H9 (cell line): ENCODE results near the gene NRXN2. TPM values are rescaled to one million over a fixed set of nuclear protein-coding genes. Genes with fewer than 3 reads are reported as not detected.

Experiments used
- DNase-seq: peaks from one replicate; pipeline ENCODE4 v3.0.0-alpha.2; 2017
- H2AFZ ChIP-seq: one replicate; pipeline ENCODE4 v1.6.1; 2013; ENCODE audit warnings: mild to moderate bottlenecking, low read length, control low read depth, moderate library complexity
- H2AK5ac ChIP-seq: 2 replicates; pipeline ENCODE4 v1.6.1; 2013; ENCODE audit warnings: low read length, control low read depth, mixed read lengths; ENCODE audit not compliant: insufficient read length
- H2BK120ac ChIP-seq: one replicate; pipeline ENCODE4 v1.6.1; 2013; ENCODE audit warnings: low read depth, mild to moderate bottlenecking, low read length, control low read depth, inconsistent platforms; ENCODE audit not compliant: poor library complexity, severe bottlenecking
- H2BK12ac ChIP-seq: 2 replicates; pipeline ENCODE4 v1.6.1; 2013; ENCODE audit warnings: low read length, control low read depth, mixed read lengths, low read depth; ENCODE audit not compliant: insufficient read length
- H2BK15ac ChIP-seq: 2 replicates; pipeline ENCODE4 v1.6.1; 2013; ENCODE audit warnings: low read depth, low read length, control low read depth
- H2BK20ac ChIP-seq: one replicate; pipeline ENCODE4 v1.6.1; 2013; ENCODE audit warnings: low read depth, mild to moderate bottlenecking, low read length, control low read depth, inconsistent platforms; ENCODE audit not compliant: poor library complexity, severe bottlenecking
- H2BK5ac ChIP-seq: 2 replicates; pipeline ENCODE4 v1.6.1; 2013; ENCODE audit warnings: low read length, control low read depth, mixed read lengths; ENCODE audit not compliant: insufficient read length
- H3K14ac ChIP-seq: 2 replicates; pipeline ENCODE4 v1.6.1; 2013; ENCODE audit warnings: low read length, control low read depth; ENCODE audit not compliant: insufficient read depth
- H3K18ac ChIP-seq: 2 replicates; pipeline ENCODE4 v1.6.1; 2013; ENCODE audit warnings: low read depth, mild to moderate bottlenecking, mixed read lengths, low read length, control low read depth; ENCODE audit not compliant: insufficient read length
- H3K23ac ChIP-seq: 2 replicates; pipeline ENCODE4 v1.6.1; 2013; ENCODE audit warnings: low read length, control low read depth, mixed read lengths, low read depth; ENCODE audit not compliant: insufficient read length
- H3K23me2 ChIP-seq: 2 replicates; pipeline ENCODE4 v1.6.1; 2013; ENCODE audit warnings: low read depth, mild to moderate bottlenecking, mixed read lengths, low read length, control low read depth; ENCODE audit not compliant: insufficient read length, poor library complexity, severe bottlenecking
- H3K27ac ChIP-seq: 2 replicates; pipeline ENCODE4 v1.5.1; 2013; ENCODE audit warnings: low read length, control low read depth, mixed read lengths, low read depth; ENCODE audit not compliant: insufficient read length
- H3K27me3 ChIP-seq: 2 replicates; pipeline ENCODE4 v1.6.1; 2013; ENCODE audit warnings: low read length, control low read depth, inconsistent platforms; ENCODE audit not compliant: insufficient read depth
- H3K4ac ChIP-seq: 2 replicates; pipeline ENCODE4 v1.6.1; 2013; ENCODE audit warnings: low read depth, mild to moderate bottlenecking, control low read depth, inconsistent platforms, low read length, moderate library complexity
- H3K4me1 ChIP-seq: 2 replicates; pipeline ENCODE4 v1.6.1; 2013; ENCODE audit warnings: low read length, control low read depth, inconsistent platforms; ENCODE audit not compliant: insufficient read depth
- H3K4me2 ChIP-seq: 2 replicates; pipeline ENCODE4 v1.6.1; 2013; ENCODE audit warnings: low read length, control low read depth, mixed read lengths; ENCODE audit not compliant: insufficient read length, insufficient read depth
- H3K56ac ChIP-seq: 2 replicates; pipeline ENCODE4 v1.6.1; 2013; ENCODE audit warnings: low read depth, mild to moderate bottlenecking, mixed read lengths, low read length, control low read depth; ENCODE audit not compliant: insufficient read length
- H3K79me1 ChIP-seq: 2 replicates; pipeline ENCODE4 v1.6.1; 2013; ENCODE audit warnings: low read depth, mild to moderate bottlenecking, moderate library complexity, low read length, control low read depth, inconsistent platforms; ENCODE audit not compliant: insufficient read depth, poor library complexity, severe bottlenecking
- H3K79me2 ChIP-seq: 2 replicates; pipeline ENCODE4 v1.6.1; 2013; ENCODE audit warnings: low read length, control low read depth, inconsistent platforms; ENCODE audit not compliant: insufficient read depth
- H3K9ac ChIP-seq: 2 replicates; pipeline ENCODE4 v1.6.1; 2013; ENCODE audit warnings: low read length, control low read depth, mixed read lengths; ENCODE audit not compliant: insufficient read length; ENCODE audit errors: extremely low read depth
- H3K9me3 ChIP-seq: one replicate; pipeline ENCODE4 v1.6.1; 2013; ENCODE audit warnings: low read depth, low read length, inconsistent platforms; ENCODE audit not compliant: control insufficient read depth
- H3T11ph ChIP-seq: one replicate; pipeline ENCODE4 v1.6.1; 2013; ENCODE audit warnings: mild to moderate bottlenecking, low read length, control low read depth, inconsistent platforms
- H4K20me1 ChIP-seq: one replicate; pipeline ENCODE4 v1.6.1; 2013; ENCODE audit not compliant: control insufficient read depth, insufficient read length, insufficient read depth
- H4K5ac ChIP-seq: 2 replicates; pipeline ENCODE4 v1.6.1; 2013; ENCODE audit warnings: low read depth, mild to moderate bottlenecking, mixed read lengths, low read length, control low read depth; ENCODE audit not compliant: insufficient read length
- H4K8ac ChIP-seq: replicated peaks from 2 replicates; pipeline ENCODE4 v1.6.1; 2013; ENCODE audit warnings: low read length, control low read depth, mixed read lengths, low read depth; ENCODE audit not compliant: insufficient read length
- H4K91ac ChIP-seq: 2 replicates; pipeline ENCODE4 v1.6.1; 2013; ENCODE audit warnings: low read depth, mild to moderate bottlenecking, moderate library complexity, mixed read lengths, low read length, control low read depth; ENCODE audit not compliant: insufficient read length
- H3K27ac Mint-ChIP-seq, 3 experiments: 2 replicates in 2 of 3; 3 replicates in 1 of 3; pipeline ENCODE4 v1.8.0; 2020 to 2021; ENCODE audit warnings: mixed read lengths in 3 of 3, mild to moderate bottlenecking in 1 of 3, moderate library complexity in 1 of 3
- H3K27me3 Mint-ChIP-seq: 2 replicates; pipeline ENCODE4 v1.8.0; 2021; ENCODE audit warnings: low read depth, mild to moderate bottlenecking, moderate library complexity, mixed read lengths
- H3K36me3 Mint-ChIP-seq, 3 experiments: 2 replicates in 2 of 3; 3 replicates in 1 of 3; pipeline ENCODE4 v1.8.0; 2020 to 2021; ENCODE audit warnings: low read depth in 3 of 3, mixed read lengths in 3 of 3; ENCODE audit not compliant: insufficient read depth in 1 of 3
- H3K4me1 Mint-ChIP-seq, 2 experiments: 2 replicates each; pipeline ENCODE4 v1.8.0; 2020; ENCODE audit warnings: mixed read lengths in 2 of 2
- H3K4me3 Mint-ChIP-seq, 2 experiments: 2 replicates in 1 of 2; 3 replicates in 1 of 2; pipeline ENCODE4 v1.8.0; 2020 to 2021; ENCODE audit warnings: mild to moderate bottlenecking in 2 of 2, mixed read lengths in 2 of 2, moderate library complexity in 1 of 2
- H3K9me3 Mint-ChIP-seq, 2 experiments: 2 replicates in 1 of 2; 3 replicates in 1 of 2; pipeline ENCODE4 v1.8.0; 2020; ENCODE audit warnings: mild to moderate bottlenecking in 2 of 2, mixed read lengths in 2 of 2, moderate library complexity in 1 of 2
- WGBS: extraction: QIAGEN DNeasy Blood & Tissue Kit; methylation state at CpG from one replicate; pipeline ENCODE4 v1.1.7; 2013; ENCODE audit warnings: missing lambda C conversion rate, low lambda C conversion rate, mixed read lengths; ENCODE audit not compliant: insufficient read length; ENCODE audit errors: extremely low coverage; 5-methylcytosine and 5-hydroxymethylcytosine counted together
- total RNA-seq: library from RNA; stranded (reverse); gene quantifications from 2 replicates; pipeline ENCODE4 v1.2.1, GENCODE V29; 2021
- TF ChIP-seq, protein P1 (sequence below): fragments of 200-600 bp; sonication (generic); conservative IDR thresholded peaks from 3 replicates; pipeline ENCODE4 v1.8.0; 2021; ENCODE audit warnings: antibody characterized with exemption, mild to moderate bottlenecking

Gene NRXN2
- total RNA-seq, 1 experiment from 2014 or later, result 3.9 TPM

DNA sequence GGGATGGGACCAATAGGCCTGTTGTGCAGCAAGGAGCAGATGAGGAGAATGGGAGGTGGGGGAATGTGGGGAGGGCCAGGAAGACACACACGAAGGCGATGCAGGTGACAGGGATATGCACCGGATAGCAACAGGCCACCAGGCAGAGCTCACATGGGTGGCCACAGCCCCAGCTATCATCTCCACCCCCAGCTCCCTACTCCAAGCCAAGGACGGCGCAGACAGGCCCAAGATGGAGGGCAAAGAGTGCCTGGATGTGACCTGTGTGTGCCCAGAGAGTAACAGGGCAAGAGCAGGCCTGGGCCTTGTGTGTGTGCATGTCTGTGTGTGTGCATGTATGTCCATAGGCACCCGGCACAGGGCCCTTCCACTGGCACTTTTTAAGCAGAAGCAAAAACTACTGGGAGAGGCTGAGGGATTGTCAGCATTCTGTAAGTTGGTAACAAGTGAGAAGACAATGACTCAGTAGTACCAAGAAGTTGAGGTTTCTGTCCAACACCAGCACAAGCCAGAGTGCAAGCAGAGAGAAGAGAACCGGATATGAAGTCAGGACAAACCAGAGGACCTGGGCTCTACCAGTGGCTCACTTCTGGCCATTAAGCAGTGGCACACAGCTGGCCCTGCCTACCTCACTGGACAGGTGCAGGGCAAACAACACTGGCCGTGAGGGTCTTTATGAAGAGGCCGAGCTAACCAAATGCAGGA lies 36.4 kb downstream of the NRXN2 start:
- Histone ChIP-seq H3K4ac (no peak overlapping the region; the same call in 1 of the 2 replicates), H2BK120ac (no peak overlapping the region), H3K79me1 (no peaks in the 10 kb centered on the region), H3K14ac (no peak overlapping the region; the same call in 1 of the 2 replicates), H4K91ac (no peak overlapping the region), H3K9ac (no peak overlapping the region), H3T11ph (no peak overlapping the region), H2BK12ac (no peak overlapping the region), H2BK20ac (no peak overlapping the region), H4K5ac (no peak overlapping the region), H3K27ac (no peak overlapping the region), H2AK5ac (no peak overlapping the region), H3K9me3 (no peaks in the 10 kb centered on the region), H3K23me2 (peaks cover 2% of the 10 kb centered on the region), H3K56ac (no peak overlapping the region), H4K20me1 (no peaks in the 10 kb centered on the region), H3K18ac (no peak overlapping the region), H3K4me2 (no peak overlapping the region), H3K4me1 (no peaks in the 10 kb centered on the region), H3K27me3 (no peaks in the 10 kb centered on the region), H3K79me2 (no peaks in the 10 kb centered on the region), H2AFZ (no peak overlapping the region), H2BK15ac (no peak overlapping the region), H3K23ac (no peak overlapping the region), H2BK5ac (no peak overlapping the region), H4K8ac (no peak overlapping the region)
- Mint-ChIP-seq H3K27me3 (peaks cover 57% of the 10 kb centered on the region), H3K36me3 (no peaks in the 10 kb centered on the region; a peak in 1 of 7 replicates), H3K27ac (no peak overlapping the region; a peak in 1 of 7 replicates), H3K4me3 (no peak overlapping the region), H3K9me3 (no peaks in the 10 kb centered on the region), H3K4me1 (peaks cover 11 to 17% of the 10 kb centered on the region in 2 experiments)
- no CpG with 5 or more reads among the region's 9 CpGs for WGBS
- TF ChIP-seq, protein P1, sequence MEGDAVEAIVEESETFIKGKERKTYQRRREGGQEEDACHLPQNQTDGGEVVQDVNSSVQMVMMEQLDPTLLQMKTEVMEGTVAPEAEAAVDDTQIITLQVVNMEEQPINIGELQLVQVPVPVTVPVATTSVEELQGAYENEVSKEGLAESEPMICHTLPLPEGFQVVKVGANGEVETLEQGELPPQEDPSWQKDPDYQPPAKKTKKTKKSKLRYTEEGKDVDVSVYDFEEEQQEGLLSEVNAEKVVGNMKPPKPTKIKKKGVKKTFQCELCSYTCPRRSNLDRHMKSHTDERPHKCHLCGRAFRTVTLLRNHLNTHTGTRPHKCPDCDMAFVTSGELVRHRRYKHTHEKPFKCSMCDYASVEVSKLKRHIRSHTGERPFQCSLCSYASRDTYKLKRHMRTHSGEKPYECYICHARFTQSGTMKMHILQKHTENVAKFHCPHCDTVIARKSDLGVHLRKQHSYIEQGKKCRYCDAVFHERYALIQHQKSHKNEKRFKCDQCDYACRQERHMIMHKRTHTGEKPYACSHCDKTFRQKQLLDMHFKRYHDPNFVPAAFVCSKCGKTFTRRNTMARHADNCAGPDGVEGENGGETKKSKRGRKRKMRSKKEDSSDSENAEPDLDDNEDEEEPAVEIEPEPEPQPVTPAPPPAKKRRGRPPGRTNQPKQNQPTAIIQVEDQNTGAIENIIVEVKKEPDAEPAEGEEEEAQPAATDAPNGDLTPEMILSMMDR, result no peak
- DNase-seq, result no peak
